Smooth muscle cell (in vitro differentiated cells): ENCODE data around the gene KIAA0825. TPM values are rescaled to one million over a fixed set of nuclear protein-coding genes. Genes with fewer than 3 reads are reported as not detected.

ENCODE experiments used
- DNase-seq: peaks from one replicate; lab custom pipeline; 2025; ENCODE audit not compliant: unreplicated experiment; lab: John Stamatoyannopoulos, UW
- H2AFZ ChIP-seq: fragments of 200-600 bp; sonication (generic); 2 replicates; pipeline ENCODE4 v1.6.0; 2016; ENCODE audit warnings: antibody characterized with exemption, low read depth, mild to moderate bottlenecking
- H3F3A ChIP-seq: fragments of 200-600 bp; sonication (generic); 2 replicates; pipeline ENCODE4 v1.6.0; 2017; ENCODE audit warnings: antibody characterized with exemption, low read depth
- H3K27ac ChIP-seq: fragments of 200-600 bp; sonication (generic); 2 replicates; pipeline ENCODE4 v1.5.1; 2016; ENCODE audit warnings: low read depth, mild to moderate bottlenecking
- H3K27me3 ChIP-seq: fragments of 200-600 bp; sonication (generic); 2 replicates; pipeline ENCODE4 v1.6.1; 2016; ENCODE audit warnings: low read depth, mild to moderate bottlenecking
- H3K36me3 ChIP-seq: fragments of 200-600 bp; sonication (generic); 2 replicates; pipeline ENCODE4 v1.5.1; 2016; ENCODE audit warnings: low read depth
- H3K4me1 ChIP-seq: fragments of 200-600 bp; sonication (generic); 2 replicates; pipeline ENCODE4 v1.5.1; 2016; ENCODE audit warnings: low read depth
- H3K4me2 ChIP-seq: fragments of 200-600 bp; sonication (generic); 2 replicates; pipeline ENCODE4 v1.6.0; 2016; ENCODE audit warnings: mild to moderate bottlenecking
- H3K4me3 ChIP-seq: fragments of 200-600 bp; sonication (generic); 2 replicates; pipeline ENCODE4 v1.5.1; 2016; ENCODE audit warnings: mild to moderate bottlenecking
- H3K79me2 ChIP-seq: fragments of 200-600 bp; sonication (generic); 2 replicates; pipeline ENCODE4 v1.6.0; 2016; ENCODE audit warnings: low read depth, mild to moderate bottlenecking
- H3K9ac ChIP-seq: fragments of 200-600 bp; sonication (generic); 2 replicates; pipeline ENCODE4 v1.6.0; 2016; ENCODE audit warnings: low read depth
- H3K9me3 ChIP-seq: fragments of 200-600 bp; sonication (generic); replicated peaks from 2 replicates; pipeline ENCODE4 v1.5.1; 2016; ENCODE audit warnings: low read depth
- H4K20me1 ChIP-seq: fragments of 200-600 bp; sonication (generic); 2 replicates; pipeline ENCODE4 v1.6.0; 2016; ENCODE audit warnings: low read depth
- CTCF ChIP-seq: fragments of 200-600 bp; sonication (generic); IDR thresholded peaks from 2 replicates; pipeline ENCODE4 v1.5.1; 2017; ENCODE audit warnings: borderline replicate concordance, mild to moderate bottlenecking, antibody characterized with exemption; ENCODE audit not compliant: insufficient read depth, poor library complexity, severe bottlenecking
- WGBS: methylation state at CpG from one replicate; pipeline ENCODE4 v1.1.7; 2016; ENCODE audit warnings: low lambda C conversion rate; 5-methylcytosine and 5-hydroxymethylcytosine counted together
- polyA plus RNA-seq: library from polyadenylated mRNA; unstranded; fragments of >200 nt; fragmentation: Nextera tagmentation; extraction: Ambion mirVana; gene quantifications from 2 replicates; pipeline ENCODE4 v1.2.1, GENCODE V29; 2016
- total RNA-seq: library from RNA; depleted of rRNA; stranded (reverse); fragments of >200 nt; gene quantifications from 2 replicates; pipeline ENCODE4 v1.2.3, GENCODE V29; 2014

KIAA0825 gene
- total and polyA plus RNA-seq, 2 experiments from 2014 or later = 1.3 to 3.1 TPM

- Histone ChIP-seq H3K27me3 (no peaks in the 10 kb centered on the region), H3K9me3 (peaks cover 4% of the 10 kb centered on the region), H3K4me2 (no peak overlapping the region), H3K9ac (no peak overlapping the region), H3K79me2 (peaks cover 47% of the 10 kb centered on the region), H3F3A (no peaks in the 10 kb centered on the region), H2AFZ (no peak overlapping the region), H4K20me1 (no peaks in the 10 kb centered on the region), H3K4me3 (no peak overlapping the region), H3K36me3 (no peaks in the 10 kb centered on the region), H3K4me1 (no peaks in the 10 kb centered on the region), H3K27ac (no peak overlapping the region)
- 88% methylated on average over 3 of the region's 3 CpGs for WGBS
- TF ChIP-seq CTCF = no peak
- no peak for DNase-seq
Measured at GRCh38 chr5:94103514-94104245, 514.7 kb downstream of the KIAA0825 start.

Other genes starting within 250 kb of the KIAA0825 start
- 9.6 and 10.8 TPM in 2 replicates for gene SLF1, start 65 bp upstream of the KIAA0825 start, total RNA-seq
- 5.3 and 6.3 TPM in 2 replicates for gene SLF1, start 65 bp upstream of the KIAA0825 start, polyA plus RNA-seq